HS-5 (cell line): ENCODE data around the gene PTPRJ.
"Not testable (repeated sequence)": the region's sequence is repeated elsewhere in the genome, so short reads cannot be mapped to it uniquely, and the experiment has no call there.

Experiments
- DNase-seq: peaks from one replicate; pipeline ENCODE4 v3.0.0-alpha.2; 2012; ENCODE audit warnings: low read depth

The PTPRJ gene

DNA sequence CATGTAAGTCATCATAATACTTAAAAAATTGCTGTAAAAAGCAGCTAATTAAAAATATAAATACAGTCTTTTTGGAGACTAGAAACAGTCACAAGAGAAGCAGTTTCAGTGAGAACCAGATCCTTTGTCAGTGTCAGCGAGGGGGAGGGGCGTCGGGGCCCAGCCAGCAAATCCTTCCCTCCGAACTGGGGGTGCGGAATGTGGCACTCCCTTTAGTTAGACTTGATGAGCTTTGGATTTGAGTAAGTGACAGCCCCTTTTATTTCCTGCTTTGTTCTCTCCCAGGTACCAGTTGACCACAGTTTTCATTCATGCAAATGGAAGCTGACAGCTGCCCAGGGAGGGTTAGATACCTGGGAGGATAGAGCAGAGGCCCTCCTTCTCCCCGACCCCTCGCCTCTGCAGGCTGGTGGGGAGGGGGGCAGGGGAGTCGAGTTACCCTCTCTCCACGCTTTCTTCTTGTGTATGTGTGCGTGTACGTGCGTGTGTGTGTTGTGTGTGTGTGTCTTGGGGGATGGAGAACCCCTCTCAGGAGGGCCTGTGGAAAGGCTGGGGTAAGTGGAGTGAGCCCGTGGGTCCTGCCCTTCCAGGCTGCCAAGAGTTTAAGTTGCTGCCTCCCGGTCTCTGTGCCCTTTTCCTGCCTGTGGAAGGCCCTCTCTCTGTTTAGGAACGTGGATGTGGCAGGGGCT, 38.3 kb downstream of the PTPRJ start:
- DNase-seq, result no peak

DNA sequence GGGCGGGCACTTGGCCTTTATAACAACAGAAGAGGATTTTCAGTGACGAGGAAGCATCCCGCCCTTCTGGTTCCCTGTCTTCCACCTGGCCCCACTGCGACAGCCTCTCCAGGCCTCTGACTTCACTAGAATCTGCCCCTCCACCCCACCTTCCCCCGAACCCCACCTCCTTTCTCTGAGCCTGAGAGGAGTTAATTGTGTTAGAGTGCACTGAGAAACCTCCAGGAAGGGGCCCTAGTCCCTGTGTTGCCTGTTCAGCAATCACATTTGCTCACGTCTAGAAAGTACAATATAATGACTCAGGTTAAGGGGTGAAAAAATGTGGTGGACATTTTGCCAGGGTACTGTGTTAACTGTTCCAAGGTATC, 38.8 kb downstream of the PTPRJ start:
- DNase-seq, result no peak

DNA sequence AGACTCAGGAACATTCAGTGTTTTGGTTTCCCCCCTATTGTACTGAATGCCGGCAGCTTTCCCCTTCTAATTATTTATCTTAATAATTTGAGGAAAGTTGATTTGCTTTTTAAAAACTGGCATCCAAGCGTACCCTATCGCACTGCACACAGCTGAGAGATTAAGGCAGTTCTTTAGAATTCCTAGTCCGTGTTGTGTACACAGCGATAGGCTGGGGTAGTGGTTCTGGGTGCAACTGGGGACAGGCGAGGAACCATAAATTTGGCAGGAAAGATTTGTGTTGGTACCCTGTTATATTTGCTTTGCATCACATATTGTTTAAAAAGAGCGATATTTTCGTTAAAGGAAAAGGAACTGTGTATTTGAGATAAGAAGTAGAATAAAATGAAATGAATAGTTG, 39.2 kb downstream of the PTPRJ start:
- DNase-seq, result no peak

DNA sequence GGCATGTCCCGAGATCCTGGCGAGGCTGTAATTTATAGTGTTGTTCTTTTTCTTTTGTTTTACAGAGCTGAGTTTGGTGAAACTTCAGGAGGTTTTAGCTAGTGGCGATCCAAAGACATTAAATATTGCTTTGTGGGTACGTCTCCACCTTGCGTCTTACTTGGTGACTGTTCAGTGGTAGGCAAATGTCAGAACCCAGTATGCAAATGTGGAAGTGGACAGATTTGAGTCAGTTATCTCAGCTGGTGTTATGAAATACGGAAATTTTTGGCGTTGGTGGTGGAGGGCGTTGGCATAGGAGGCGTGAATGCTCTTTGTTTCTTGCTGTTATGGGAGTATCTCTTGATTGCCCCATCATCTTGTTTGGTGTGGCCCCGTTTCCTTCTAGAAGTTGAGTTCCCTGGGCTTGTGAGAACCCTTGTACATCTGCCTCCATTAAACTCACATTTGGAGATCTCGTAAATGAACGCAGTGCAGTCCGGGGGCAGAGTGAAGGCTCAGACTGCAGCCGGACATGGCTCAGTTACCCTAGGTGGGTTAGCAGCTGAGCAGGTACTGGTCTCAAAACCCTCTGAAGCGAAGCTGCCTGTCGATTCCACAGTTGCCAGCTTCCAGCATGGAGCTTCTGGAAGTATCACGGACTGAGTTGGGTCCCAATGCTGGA, 39.9 kb downstream of the PTPRJ start:
- no peak for DNase-seq

DNA sequence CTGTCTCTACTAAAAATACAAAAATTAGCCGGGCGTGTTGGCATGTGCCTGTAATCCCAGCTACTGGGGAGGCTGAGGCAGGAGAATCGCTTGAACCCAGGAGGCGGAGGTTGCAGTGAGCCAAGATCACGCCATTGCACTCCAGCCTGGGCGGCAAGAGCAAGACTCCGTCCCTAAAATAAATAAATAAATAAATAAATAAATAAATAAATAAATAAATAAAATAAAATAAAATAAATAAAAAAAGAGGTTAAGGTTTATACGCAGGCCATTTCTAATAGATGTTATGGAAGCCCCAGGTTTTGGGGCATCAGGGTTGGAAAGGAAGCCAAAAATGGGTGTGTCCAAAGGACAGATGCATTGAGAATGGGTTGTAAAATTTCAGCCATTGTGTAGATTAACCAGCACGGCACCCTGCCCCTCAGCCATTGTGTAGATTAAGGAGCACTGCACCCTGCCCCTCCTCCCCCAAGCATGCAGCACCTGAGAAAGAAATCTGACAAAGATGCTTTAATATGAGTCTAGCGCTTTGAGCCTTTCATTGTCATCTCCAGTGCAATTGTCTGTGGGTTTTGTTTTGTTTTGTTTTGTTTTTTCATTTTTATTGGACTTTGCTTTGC, 41.0 kb downstream of the PTPRJ start:
- DNase-seq, result not testable (repeated sequence)

DNA sequence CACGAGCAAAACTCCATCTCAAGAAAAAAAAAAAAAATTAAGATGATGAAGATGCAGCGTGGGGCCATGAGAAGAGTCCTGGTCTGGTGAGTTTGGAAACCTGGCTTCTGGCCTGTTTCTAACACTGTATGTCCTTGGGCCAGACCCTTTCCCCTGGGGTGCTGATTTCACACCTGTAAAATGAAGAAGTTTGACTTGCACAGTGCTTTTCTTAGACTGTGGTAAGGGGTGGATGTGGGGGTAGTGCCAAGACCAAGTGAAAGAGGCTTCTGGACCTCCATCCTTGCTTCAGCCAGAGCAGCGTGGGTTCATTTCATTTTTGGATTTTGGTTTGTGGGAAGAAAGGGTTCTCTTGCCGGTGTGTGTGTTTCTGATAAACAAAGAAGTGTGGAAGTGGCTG, 42.1 kb downstream of the PTPRJ start:
- no peak for DNase-seq

DNA sequence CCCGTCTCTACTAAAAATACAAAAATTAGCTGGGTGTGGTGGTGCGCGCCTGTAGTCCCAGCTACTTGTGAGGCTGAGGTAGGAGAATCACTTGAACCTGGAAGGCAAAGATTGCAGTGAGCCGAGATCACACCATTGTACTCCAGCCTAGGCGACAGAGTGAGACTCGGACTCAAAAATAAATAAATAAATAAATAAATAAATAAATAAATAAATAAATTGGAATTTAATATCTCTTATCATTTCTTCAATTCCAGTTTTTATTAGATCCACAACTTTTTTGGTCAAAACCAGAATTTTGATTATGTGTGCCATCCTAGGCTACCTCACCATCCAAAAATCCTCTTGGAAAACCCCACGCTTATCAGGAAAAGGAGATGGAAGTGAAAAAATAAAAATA, 43.2 kb downstream of the PTPRJ start:
- DNase-seq, result not testable (repeated sequence)

DNA sequence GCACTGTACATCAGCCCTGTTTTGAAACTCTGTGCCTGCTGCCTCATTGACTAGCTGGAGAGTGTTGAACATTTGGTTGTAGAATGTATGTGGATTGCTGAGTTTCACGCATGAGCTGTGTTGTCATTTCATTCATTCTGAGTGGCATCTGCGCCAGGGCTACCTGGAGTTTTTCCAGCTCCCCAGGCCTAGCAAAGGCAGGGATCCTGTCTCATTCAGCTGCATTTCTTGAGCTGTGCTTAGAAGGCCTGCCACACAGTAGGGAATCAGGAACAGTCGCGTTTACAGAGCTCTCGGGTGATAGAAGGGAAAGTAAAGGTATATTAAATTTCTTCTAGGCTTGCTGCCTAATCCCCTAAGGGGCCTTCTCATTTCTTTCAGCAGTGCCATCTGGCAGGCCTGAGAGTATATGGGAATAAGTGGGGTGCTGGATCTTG, 44.3 kb downstream of the PTPRJ start:
- DNase-seq, result no peak

DNA sequence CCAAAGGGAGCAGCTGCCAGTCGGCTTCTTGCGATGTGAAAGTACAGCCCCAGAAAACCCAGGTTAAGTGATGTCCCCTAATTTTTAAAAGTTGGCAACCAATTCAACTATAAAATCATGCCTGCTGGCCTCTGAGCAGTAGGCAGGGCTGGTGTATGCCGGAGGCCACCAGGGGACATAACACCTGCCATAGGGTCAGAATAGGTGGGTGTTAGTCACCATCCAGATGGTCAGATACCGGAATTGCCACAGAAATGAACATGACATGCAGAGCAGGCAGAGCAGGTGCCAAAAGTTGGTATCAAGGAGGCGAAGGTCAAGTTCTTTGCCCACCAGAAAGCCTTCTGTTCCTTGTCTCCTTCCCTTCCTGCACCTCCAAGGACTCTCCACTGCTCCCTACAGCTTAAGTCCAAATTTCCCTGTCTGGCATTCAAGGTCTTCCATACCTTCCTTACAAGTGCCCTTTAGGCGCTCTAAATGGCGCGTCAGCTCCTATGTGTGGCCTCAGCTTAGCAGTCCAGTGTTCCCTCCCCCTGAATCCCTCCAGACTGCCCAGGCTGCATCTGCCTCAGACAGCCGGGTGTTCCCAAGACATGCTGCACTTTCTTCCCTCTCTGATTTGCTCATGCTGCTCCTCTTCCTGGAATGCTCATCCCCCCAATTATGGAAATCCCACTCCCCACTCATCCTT, 45.1 kb downstream of the PTPRJ start:
- no peak for DNase-seq

DNA sequence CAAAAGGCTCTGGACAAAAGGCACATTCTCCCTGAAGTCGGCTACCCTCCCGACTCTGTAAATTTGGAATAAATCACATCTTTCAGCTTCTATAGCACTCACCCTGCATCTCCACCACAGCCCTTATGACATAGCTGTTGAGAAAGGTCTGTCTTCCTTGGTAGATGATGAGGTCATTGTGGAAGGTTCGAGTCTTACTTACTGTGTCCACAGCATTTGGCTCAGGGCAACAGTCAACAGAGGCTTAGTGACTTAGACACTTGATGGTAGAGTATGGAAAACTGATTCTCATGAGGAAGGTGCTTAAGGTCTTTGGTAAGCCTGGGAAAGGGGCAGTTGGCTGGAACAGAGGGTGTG, 45.6 kb downstream of the PTPRJ start:
- DNase-seq, result no peak

DNA sequence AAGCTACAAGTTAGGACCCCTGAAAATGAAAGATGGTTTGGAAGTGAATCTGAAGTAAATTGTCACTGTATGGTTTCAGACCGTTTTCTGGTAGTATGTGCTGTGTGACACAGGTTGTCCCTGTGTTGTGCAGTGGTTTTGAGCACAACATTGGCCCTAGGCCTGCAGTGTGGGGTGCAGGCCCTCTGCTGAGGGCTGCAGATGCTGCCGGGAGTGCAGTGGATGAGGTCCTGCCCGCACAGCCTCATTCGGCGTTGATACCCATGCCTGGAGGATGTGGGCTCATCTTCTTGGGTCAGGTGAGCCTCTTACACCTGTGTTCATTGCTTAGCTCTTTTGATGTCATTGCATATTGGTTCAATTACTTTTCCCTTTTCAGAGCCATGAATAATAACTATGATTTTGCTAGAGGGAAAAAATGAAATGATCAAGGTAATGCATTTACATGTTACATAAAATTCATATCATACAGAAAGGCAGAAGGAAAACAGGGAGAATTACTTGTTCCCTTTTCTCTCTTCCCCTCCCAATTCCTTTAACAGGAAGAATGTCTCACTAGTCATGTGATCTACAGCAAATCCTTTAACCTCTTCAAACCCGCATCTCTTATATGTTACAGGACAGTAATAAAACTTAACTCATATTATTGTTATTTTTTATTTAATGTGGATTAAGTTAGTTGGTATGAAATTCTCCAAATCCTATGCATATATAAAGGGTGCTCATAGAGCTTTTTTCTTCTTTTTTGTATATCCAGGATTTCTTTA, 48.7 kb downstream of the PTPRJ start:
- no peak for DNase-seq

DNA sequence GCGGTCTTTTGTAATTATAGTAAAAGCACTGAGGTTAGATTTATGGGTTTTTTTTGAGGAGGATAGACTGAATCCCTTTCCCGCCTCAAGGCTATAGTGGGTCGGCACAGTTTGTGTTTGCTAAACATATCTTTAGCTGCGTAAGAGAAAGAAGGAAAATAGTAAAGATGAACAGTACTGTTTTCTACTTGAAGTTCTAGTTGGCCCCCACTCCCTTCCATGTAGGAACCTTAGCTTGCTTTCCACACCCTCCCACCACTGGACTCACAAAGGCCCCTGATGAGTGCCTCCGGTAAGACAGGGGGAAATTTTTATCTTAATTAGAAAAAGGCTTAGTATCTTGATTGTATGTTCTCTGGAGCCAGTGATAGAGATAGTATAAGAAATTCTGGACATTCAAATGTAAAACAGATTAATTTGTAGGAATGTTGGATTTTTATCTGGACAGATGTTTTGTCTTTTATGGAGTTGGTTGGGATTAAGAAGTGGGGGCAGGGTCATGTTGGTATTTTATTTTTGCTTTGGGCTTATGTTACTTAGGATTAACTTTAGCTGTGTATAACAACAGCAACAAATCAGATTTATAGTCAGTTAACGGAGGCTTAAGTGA, 49.4 kb downstream of the PTPRJ start:
- DNase-seq, result no peak

DNA sequence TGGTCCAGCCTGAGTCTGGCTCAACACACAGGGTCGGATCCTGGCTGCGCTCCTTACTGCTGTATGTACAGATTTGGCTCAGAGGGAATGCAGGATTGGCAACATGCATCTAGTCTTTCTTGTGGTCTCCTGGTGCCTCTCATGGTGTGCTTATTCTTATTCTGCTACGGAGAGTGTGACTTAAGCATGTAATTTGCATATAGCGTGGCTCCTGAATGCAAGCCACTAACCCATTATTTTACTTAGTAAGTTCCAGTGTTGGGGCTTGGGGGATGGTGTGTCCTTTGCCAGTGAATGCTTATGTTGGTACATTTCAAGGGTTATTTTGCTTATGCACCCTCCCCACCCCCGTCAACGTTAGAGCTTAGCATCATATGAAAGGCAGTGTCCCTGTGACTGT, 51.2 kb downstream of the PTPRJ start:
- DNase-seq, result no peak

DNA sequence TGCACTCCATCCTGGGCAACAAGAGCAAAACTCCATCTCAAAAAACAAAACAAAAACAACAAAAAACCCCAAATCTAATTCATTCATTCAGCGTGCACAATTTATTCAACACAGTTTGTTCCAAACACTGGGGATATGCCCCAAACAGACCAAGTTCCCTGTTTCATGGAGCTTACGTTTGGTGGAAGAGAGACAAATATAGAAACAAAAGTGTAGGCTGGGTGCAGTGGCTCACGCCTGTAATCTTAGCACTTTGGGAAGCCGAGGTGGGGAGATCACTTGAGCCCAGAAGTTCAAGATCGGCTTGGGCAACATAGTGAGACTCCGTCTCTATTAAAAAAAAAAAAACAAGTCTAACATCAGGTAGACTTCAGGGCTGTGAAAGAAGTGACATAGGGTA, 52.4 kb downstream of the PTPRJ start:
- no peak for DNase-seq

DNA sequence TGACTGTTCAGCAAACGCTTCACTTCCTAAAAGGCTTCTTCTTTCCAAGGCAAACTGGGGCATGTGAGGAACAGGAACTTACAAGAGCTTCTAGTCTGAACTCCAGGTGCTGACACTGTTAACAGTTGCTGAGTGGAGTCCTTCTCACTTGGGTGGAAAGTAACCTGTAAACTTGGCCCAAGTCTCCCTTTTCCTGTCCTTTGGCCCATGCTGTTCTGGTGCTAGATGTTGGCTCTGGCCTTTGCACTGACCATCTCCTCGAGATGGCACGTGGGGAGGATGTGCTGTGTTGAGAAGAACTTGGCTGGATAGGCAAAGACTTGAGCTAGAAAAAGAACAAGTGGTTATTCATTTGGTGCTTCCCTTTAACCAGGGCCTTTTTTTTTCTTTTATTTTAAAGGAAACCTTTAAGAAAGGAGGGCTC, 53.6 kb downstream of the PTPRJ start:
- no peak for DNase-seq

DNA sequence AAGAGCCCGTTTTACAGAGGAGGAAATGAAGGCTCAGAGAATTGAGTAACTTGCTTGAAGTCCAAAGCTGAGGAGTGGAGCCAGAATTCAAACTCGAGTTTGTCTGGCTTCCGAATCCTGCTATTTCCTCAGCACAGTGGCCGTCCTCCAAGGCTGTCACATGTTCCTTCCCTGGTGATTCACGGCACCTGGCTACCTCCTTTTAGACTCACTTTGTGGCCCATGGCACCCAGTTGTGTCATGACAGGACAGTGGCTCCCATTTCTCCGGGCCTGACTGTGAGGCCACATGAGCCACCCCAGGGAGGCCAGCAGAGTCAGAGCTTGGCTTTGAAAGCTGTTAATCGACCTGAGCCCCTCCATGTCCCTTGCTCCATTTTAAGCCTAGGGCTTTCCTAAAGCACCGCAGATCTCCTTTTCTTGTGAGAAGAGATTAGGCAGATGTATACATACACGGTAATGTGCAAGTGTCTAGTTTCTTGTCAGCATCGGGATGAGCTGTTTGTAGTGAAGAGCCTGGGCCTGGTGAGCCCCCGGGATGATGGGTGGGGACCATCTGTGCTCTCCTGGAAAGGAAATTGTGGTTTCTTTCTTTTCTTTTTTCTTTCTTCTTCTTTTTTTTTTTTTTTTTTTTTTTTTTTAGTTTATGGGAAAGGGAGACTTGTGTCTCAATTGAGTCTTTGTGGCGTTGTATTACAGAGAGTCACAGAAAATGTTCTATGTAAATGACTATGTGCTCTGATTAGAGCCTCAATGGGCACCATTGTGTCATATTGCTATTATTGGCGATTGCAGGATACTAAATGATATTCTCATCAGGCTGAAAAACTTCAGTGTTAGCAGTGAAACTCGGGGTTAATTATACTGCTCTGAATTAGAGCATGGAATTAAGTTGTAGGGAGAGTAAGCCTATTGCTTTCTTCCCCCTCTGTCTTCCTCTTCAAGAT, 54.8 kb downstream of the PTPRJ start:
- no peak for DNase-seq

DNA sequence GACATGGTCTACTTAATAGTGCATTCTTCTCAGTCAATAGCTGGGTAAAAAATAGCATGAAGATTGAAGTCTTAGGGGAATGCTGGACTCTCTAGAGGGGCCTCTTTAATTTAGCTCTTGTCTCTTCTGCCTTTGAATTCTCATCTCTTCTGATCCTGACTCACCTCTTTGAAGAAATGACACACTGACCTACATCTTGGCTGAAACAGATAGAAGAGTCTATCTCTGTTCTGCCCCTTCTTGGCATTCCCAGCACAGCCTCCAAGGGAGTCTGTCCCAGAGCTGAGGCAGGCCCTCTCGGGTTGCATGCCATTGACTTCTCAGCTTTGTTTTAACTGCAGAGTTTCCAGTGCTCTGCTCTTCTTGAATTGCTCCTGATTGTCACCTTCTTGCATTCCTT, 55.7 kb downstream of the PTPRJ start:
- no peak for DNase-seq

DNA sequence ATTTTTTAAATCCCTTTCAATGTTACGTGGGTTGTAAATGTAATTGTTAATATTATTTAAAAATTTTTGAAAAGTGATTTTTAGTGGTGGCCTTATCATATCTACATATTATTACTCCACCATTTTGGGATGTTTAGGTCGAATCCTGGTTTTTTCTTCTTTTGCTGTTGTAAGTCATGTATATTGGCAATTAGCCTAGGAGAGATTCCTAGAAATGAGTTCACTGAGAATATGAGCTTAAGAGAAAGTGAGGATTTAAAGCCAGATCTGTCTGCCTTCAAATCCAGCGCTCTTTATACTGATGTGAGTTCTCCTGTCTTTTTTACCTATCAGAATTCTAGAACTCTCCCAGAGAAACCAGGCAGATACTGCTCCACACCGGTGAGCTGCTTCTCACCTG, 56.1 kb downstream of the PTPRJ start:
- DNase-seq, result no peak

DNA sequence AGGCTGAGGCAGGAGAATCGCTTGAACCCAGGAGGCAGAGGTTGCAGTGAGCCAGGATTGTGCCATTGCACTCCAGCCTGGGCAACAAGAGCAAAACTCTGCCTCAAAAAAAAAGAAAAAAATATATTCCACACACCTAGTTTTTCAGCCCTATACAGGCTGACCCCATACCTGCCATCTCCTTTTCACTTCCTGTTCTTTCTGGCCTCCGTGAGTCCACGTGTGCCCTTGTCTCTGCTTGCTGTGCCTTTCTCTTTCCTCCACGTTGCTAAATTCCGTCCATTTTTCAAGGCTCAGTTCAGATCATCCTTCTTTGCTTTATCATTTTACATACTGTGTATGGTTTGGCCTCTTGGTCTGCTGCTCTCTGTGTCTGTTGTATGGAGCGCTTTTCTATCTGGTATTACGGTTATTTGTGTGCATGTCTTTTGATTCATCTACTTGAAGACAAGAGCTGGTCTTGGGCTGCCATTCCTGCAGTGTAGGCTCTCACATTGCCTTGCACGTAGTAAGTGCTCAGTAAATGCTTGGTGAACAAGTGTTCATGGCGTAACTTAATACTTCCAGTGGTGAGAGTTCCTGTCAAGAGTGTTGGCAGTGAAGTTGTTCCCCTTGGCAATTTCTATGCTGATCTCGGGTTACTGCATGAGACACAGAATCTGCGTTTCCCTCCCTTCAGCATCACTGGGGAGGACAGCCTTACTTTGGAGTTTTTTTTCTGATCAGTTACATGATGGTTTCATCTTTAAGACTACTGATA, 57.5 kb downstream of the PTPRJ start:
- no peak for DNase-seq

DNA sequence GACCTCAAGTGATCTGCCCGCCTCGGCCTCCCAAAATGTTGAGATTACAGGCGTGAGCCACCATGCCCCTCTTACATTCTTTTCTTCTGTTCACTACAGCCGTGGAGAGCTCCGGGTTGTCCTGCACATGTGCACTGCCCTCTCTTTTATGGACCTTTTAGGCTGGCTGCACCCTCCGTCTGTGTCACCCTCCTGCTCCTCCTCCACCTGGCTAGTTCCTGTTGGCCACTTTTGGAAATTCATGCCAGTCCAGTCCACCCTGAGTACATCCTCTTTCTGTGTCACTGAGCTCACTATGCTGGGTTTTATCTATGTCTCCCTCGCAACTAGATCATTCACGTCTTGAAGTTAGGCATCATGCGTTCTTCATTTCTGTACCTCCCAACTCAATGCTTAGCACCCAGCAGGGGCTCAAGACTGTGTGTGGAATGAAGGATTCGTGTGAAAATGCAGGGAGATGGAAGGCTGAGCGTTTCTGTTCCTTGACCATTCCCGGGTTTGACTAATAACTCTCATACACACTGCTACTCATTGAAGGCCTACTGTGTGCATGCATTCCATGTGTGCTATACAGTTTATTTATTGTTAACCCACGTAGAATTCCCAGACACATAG, 60.6 kb downstream of the PTPRJ start:
- no peak for DNase-seq
